Activated B cell treated with CpG ODN at 0.5 μM for 24 hours (primary cell): ENCODE measurements around the gene GABBR2. TPM values are rescaled to one million over a fixed set of nuclear protein-coding genes. Genes with fewer than 3 reads are reported as not detected.

Source experiments
- ATAC-seq: fragments of 200-7000 bp; cut with Tn5 transposase; one replicate; pipeline ENCODE4 v1.10.0; 2021; ENCODE audit warnings: low read depth, mild to moderate bottlenecking, moderate library complexity
- CTCF ChIA-PET: fragments of 350-600 bp; sonication (Branson Sonifier 250); formaldehyde crosslinking; loops from one replicate; lab custom pipeline; 2021; ENCODE audit warnings: antibody characterized with exemption; lab: Charles Lee
- POLR2A ChIA-PET: fragments of 350-600 bp; sonication (Branson Sonifier 250); formaldehyde crosslinking; loops from one replicate; lab custom pipeline; 2021; ENCODE audit warnings: antibody characterized with exemption; lab: Charles Lee
- DNase-seq: peaks from one replicate; pipeline ENCODE4 v3.0.0; 2022
- H3K27ac Mint-ChIP-seq: one replicate; pipeline ENCODE4 v1.8.0; 2020; ENCODE audit warnings: mixed read lengths
- H3K27me3 Mint-ChIP-seq: one replicate; pipeline ENCODE4 v1.8.0; 2021; ENCODE audit warnings: mixed read lengths
- H3K36me3 Mint-ChIP-seq: one replicate; pipeline ENCODE4 v1.8.0; 2021; ENCODE audit warnings: low read depth, mixed read lengths
- H3K4me1 Mint-ChIP-seq: one replicate; pipeline ENCODE4 v1.8.0; 2021; ENCODE audit warnings: mixed read lengths
- H3K4me3 Mint-ChIP-seq: one replicate; pipeline ENCODE4 v1.8.0; 2020; ENCODE audit warnings: mild to moderate bottlenecking, mixed read lengths
- H3K9me3 Mint-ChIP-seq: one replicate; pipeline ENCODE4 v1.8.0; 2020; ENCODE audit warnings: mixed read lengths
- intact Hi-C: fragments of 100-400 bp; cut with micrococcal nuclease; formaldehyde crosslinking; loops from one replicate; pipeline ENCODE4 v1.15.1; 2024
- total RNA-seq: library from RNA; stranded (reverse); gene quantifications from 2 replicates; pipeline ENCODE4 v1.2.3, GENCODE V29; 2022
- TF ChIP-seq, protein P1 (sequence below): fragments of 200-600 bp; IDR thresholded peaks from one replicate; pipeline ENCODE4 v1.8.0; 2022; ENCODE audit warnings: antibody characterized with exemption, mild to moderate bottlenecking

The GABBR2 gene
- total RNA-seq, 1 donor from 2014 or later = not detected

DNA sequence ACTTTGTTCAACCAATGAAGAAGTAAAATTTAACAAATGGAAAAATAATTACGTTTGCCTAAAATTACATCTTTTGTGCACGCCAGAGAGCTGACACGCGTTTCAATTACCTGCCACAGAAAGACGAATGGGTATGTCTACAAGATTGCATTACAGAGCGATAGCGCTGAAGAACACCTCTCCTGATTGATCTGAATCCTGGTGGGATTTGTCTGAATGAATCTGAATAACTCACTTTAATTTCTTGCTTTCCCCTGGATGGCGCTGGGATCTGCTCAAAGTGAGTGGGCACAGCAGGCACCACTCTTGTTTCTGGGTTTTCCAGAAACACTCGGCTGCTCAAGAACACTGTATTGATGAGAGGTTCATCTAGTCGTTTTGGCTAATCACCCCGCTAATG is 304.5 kb downstream of the GABBR2 start:
- ATAC-seq = no peak
- no peak overlapping the region for H3K27ac Mint-ChIP-seq
- H3K36me3 Mint-ChIP-seq = no peaks in the 10 kb centered on the region
- no peak overlapping the region for H3K4me3 Mint-ChIP-seq
- ChIA-PET POLR2A (no interaction called here), CTCF (no interaction called here)
- no peak for DNase-seq
- H3K9me3 Mint-ChIP-seq = no peaks in the 10 kb centered on the region
- peaks cover 4% of the 10 kb centered on the region for H3K4me1 Mint-ChIP-seq
- H3K27me3 Mint-ChIP-seq = no peaks in the 10 kb centered on the region
- intact Hi-C loops = no loop called here
- TF ChIP-seq, protein P1, sequence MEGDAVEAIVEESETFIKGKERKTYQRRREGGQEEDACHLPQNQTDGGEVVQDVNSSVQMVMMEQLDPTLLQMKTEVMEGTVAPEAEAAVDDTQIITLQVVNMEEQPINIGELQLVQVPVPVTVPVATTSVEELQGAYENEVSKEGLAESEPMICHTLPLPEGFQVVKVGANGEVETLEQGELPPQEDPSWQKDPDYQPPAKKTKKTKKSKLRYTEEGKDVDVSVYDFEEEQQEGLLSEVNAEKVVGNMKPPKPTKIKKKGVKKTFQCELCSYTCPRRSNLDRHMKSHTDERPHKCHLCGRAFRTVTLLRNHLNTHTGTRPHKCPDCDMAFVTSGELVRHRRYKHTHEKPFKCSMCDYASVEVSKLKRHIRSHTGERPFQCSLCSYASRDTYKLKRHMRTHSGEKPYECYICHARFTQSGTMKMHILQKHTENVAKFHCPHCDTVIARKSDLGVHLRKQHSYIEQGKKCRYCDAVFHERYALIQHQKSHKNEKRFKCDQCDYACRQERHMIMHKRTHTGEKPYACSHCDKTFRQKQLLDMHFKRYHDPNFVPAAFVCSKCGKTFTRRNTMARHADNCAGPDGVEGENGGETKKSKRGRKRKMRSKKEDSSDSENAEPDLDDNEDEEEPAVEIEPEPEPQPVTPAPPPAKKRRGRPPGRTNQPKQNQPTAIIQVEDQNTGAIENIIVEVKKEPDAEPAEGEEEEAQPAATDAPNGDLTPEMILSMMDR = no peak

DNA sequence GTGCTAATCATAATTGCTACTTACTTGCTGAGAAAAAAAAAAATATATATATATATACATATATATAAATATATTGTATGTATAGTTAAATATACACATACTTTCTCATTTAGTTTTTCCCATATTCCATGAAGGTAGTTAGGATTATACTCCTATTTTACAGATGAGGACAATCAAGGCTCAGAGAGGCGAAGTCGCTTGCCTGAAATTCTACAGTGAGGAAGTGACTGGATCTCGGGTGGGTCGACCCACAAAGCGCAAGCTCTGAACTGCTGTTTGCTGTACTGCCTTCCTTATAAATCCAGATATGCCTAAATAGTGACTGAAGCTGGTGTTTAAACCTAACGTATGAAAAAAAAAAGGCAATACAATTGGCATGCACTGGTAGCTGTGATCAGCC is 305.0 kb downstream of the GABBR2 start:
- ChIA-PET POLR2A (no interaction called here), CTCF (no interaction called here)
- Mint-ChIP-seq H3K27ac (no peak overlapping the region), H3K4me3 (no peak overlapping the region), H3K27me3 (no peaks in the 10 kb centered on the region), H3K4me1 (peaks cover under 1% of the 10 kb centered on the region), H3K36me3 (no peaks in the 10 kb centered on the region), H3K9me3 (no peaks in the 10 kb centered on the region)
- TF ChIP-seq, protein P1 = no peak
- no peak for ATAC-seq
- intact Hi-C loops = no loop called here
- no peak for DNase-seq

DNA sequence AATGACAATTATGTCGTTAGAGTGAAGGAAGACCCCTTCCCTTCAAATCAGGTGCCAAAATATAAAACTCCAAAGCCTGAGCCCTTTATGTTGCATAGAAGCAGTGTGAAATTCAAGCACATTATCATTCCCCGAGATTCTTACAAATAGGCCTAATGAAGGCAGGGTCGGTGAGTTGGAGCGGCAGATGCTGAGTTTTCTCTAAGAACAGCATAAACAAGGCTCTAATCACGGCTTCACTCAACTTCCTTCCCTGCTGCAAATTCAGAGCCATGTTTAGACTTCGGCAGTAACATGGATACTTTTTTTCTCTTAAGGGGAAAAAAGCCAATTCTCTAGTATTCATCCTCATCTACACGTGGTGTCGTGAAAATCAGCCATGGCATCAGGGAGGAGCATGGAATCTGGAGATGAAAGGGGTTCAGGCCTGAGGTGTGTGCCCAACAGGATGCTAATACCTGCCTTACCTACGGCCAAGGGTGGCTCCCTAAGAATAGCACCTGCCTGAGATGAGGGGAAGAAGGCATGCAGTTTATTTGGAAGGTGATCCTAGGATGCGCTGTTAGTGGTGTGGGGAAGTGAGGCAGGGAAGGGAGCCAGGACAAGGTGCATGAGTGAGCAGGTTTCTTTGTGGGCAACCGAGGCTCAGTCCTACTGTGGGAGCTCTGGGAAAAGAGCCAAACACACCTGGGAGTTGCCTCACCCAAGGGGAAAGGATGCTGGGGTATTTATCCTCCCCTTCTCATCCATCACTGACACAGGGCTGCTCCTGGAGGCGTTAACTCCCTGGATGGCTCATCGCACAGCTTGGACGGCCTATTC is 306.5 kb downstream of the GABBR2 start:
- Mint-ChIP-seq H3K27me3 (no peaks in the 10 kb centered on the region), H3K9me3 (no peaks in the 10 kb centered on the region), H3K27ac (no peak overlapping the region), H3K4me3 (no peak overlapping the region), H3K4me1 (no peaks in the 10 kb centered on the region), H3K36me3 (no peaks in the 10 kb centered on the region)
- ChIA-PET POLR2A (no interaction called here), CTCF (no interaction called here)
- DNase-seq (no peak), ATAC-seq (no peak)
- TF ChIP-seq, protein P1 = no peak
- intact Hi-C loops = no loop called here

DNA sequence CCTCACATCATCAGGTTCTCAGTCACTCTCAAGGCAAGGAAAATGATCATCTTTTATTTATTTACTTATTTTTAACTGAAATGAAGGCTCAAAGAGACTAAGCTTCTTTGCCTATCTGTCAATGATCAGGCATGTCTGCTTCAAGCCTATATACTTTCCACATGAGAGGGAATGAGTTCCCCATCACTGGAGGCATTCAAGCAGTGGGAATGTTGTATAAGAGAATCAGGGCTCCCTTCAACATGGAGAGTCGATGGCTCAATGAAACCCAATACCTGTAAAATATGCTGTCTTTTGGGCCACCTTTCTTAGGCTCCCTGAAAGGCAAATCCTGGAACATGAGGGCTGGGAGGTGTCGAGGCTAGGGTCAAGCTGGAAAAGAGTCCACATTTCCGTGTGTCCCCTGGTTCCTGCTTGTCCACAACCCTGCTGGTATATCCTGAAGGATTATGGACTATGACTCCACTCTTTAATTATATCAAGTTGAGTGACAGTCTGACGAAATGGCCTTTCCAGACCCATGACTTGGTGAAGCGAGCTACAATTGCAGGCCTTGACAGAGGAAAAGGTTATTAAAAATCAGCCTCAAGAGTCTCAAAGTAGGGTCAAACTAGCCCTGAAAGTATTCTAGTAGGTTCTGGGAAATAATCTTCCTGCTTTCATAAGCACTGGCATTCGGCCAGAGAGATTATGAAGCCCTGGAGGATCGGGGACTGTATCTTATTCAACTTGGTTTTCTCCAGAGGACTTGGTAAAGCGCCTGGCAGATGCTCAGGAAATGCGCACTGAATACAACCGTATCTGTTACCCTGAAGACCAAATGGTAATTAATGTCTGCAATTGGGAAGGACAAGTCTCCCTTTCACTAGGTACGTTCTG is 307.4 kb downstream of the GABBR2 start:
- intact Hi-C loops = no loop called here
- Mint-ChIP-seq H3K9me3 (no peaks in the 10 kb centered on the region), H3K36me3 (no peaks in the 10 kb centered on the region), H3K4me1 (no peaks in the 10 kb centered on the region), H3K27me3 (no peaks in the 10 kb centered on the region), H3K27ac (no peak overlapping the region), H3K4me3 (no peak overlapping the region)
- ATAC-seq = no peak
- TF ChIP-seq, protein P1 = no peak
- ChIA-PET CTCF (no interaction called here), POLR2A (no interaction called here)
- no peak for DNase-seq

DNA sequence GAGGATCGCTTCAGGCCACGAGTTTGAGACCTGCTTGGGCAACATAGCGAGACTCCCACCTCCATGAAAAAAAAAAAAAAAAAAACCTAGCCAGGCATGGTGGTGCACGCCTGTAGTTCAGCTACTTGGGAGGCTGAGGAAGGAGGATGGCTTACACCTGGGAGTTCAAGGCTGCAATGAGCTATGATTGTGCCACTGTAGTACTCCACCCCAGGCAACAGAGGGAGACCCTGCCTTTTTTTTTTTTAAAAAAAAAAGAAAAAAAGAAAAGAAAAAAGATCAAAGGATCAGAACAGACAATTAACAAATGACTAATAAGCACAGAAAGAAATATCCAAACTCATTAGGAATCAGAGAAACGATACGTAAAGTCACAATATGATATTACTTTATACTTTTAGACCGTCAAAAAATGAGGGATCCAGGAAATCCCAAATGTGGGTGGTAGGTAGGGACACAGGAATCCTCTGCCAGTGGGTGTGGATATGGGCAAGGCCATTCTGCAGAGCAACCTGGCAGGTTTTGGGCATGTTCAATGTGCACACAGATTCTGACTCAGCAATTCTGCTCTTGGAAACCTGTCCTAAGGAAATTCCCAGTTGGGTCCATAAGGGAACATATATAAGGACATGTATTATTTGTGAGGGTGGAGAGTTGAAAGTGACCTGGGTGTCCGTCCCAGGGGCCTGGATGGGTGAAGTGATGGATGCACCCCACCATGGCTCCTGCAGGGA is 308.6 kb downstream of the GABBR2 start:
- intact Hi-C loops = no loop called here
- H3K4me1 Mint-ChIP-seq = peaks cover 2% of the 10 kb centered on the region
- no peak for ATAC-seq
- H3K4me3 Mint-ChIP-seq = no peak overlapping the region
- TF ChIP-seq, protein P1 = no peak
- no peaks in the 10 kb centered on the region for H3K36me3 Mint-ChIP-seq
- POLR2A ChIA-PET = no interaction called here
- no peak for DNase-seq
- CTCF ChIA-PET = no interaction called here
- no peaks in the 10 kb centered on the region for H3K27me3 Mint-ChIP-seq
- no peak overlapping the region for H3K27ac Mint-ChIP-seq
- H3K9me3 Mint-ChIP-seq = no peaks in the 10 kb centered on the region
